IMR-90 (cell line): Measurements from ENCODE around the gene WHRN. TPM values are rescaled to one million over a fixed set of nuclear protein-coding genes. Genes with fewer than 3 reads are reported as not detected.

Experiments used
- ATAC-seq: fragments of 200-7000 bp; cut with Tn5 transposase; 2 replicates; pipeline ENCODE4 v1.9.1; 2020; ENCODE audit warnings: low read depth, mild to moderate bottlenecking, moderate library complexity
- BruUV-seq: library from RNA; stranded (reverse); fragments of 400-500 nt; replicated peaks from 2 replicates; lab custom pipeline; 2021; lab: Mats Ljungman, UMichigan
- CTCF ChIA-PET: fragments of 300-600 bp; formaldehyde crosslinking; extraction: SDS; loops from one replicate; lab custom pipeline; 2021; ENCODE audit warnings: antibody characterized with exemption; lab: Yijun Ruan, JAX
- POLR2A ChIA-PET: fragments of 300-600 bp; sonication (Branson Sonifier 250); formaldehyde crosslinking; loops from one replicate; lab custom pipeline; 2022; ENCODE audit warnings: antibody characterized with exemption; ENCODE audit not compliant: unreplicated experiment; lab: Charles Lee
- DNase-seq: peaks from one replicate; pipeline ENCODE4 v3.0.0; 2013
- H2AFZ ChIP-seq: replicated peaks from 2 replicates; pipeline ENCODE3; 2013; ENCODE audit warnings: low read length, mild to moderate bottlenecking; ENCODE audit not compliant: poor library complexity
- H2AK5ac ChIP-seq: 2 replicates; pipeline ENCODE4 v1.6.1; 2013; ENCODE audit warnings: low read depth, low read length, inconsistent platforms
- H2AK9ac ChIP-seq: replicated peaks from 2 replicates; pipeline ENCODE3; 2013; ENCODE audit warnings: mild to moderate bottlenecking, low read depth, low read length, moderate library complexity; ENCODE audit not compliant: poor library complexity
- H2BK120ac ChIP-seq: 2 replicates; pipeline ENCODE4 v1.6.1; 2013; ENCODE audit warnings: low read depth, low read length, inconsistent platforms
- H2BK15ac ChIP-seq: 3 replicates; pipeline ENCODE4 v1.6.1; 2013; ENCODE audit warnings: low read depth, low read length, inconsistent platforms
- H2BK20ac ChIP-seq: 2 replicates; pipeline ENCODE4 v1.6.1; 2013; ENCODE audit warnings: low read depth, mild to moderate bottlenecking, inconsistent platforms, low read length, moderate library complexity
- H2BK5ac ChIP-seq: 2 replicates; pipeline ENCODE4 v1.6.1; 2013; ENCODE audit warnings: mild to moderate bottlenecking, low read depth, low read length, inconsistent platforms; ENCODE audit not compliant: poor library complexity, severe bottlenecking
- H3K14ac ChIP-seq: replicated peaks from 2 replicates; pipeline ENCODE4 v1.6.1; 2013; ENCODE audit warnings: low read depth, low read length, inconsistent platforms
- H3K18ac ChIP-seq: 2 replicates; pipeline ENCODE4 v1.6.1; 2013; ENCODE audit warnings: low read depth, low read length, control low read depth
- H3K23ac ChIP-seq: 2 replicates; pipeline ENCODE4 v1.6.1; 2013; ENCODE audit warnings: low read depth, low read length, inconsistent platforms
- H3K27ac ChIP-seq: 2 replicates; pipeline ENCODE4 v1.5.1; 2013; ENCODE audit warnings: mild to moderate bottlenecking, control low read depth, low read length; ENCODE audit not compliant: insufficient read depth
- H3K27me3 ChIP-seq: 2 replicates; pipeline ENCODE4 v1.6.1; 2013; ENCODE audit warnings: low read length; ENCODE audit not compliant: control insufficient read depth, insufficient read depth
- H3K36me3 ChIP-seq: 2 replicates; pipeline ENCODE4 v1.6.1; 2013; ENCODE audit warnings: low read length, mixed read lengths; ENCODE audit not compliant: control insufficient read depth, insufficient read depth
- H3K4ac ChIP-seq: 2 replicates; pipeline ENCODE4 v1.6.1; 2013; ENCODE audit warnings: low read depth, low read length, inconsistent platforms
- H3K4me1 ChIP-seq: 2 replicates; pipeline ENCODE4 v1.6.1; 2013; ENCODE audit warnings: low read length, mixed read lengths; ENCODE audit not compliant: control insufficient read depth, insufficient read depth
- H3K4me2 ChIP-seq: 2 replicates; pipeline ENCODE4 v1.6.1; 2013; ENCODE audit warnings: low read depth, mild to moderate bottlenecking, control low read depth, low read length, moderate library complexity
- H3K4me3 ChIP-seq: 2 replicates; pipeline ENCODE4 v1.5.1; 2013; ENCODE audit warnings: low read depth, mild to moderate bottlenecking, control low read depth, low read length, moderate library complexity; ENCODE audit not compliant: insufficient read depth
- H3K56ac ChIP-seq: 2 replicates; pipeline ENCODE4 v1.6.1; 2013; ENCODE audit warnings: low read length, inconsistent platforms; ENCODE audit not compliant: insufficient read depth; ENCODE audit errors: extremely low read depth
- H3K79me1 ChIP-seq, 2 experiments: 2 replicates each; pipeline ENCODE4 v1.6.1; 2013; ENCODE audit warnings: low read length in 2 of 2, inconsistent platforms in 1 of 2, low read depth in 1 of 2
- H3K9ac ChIP-seq: 2 replicates; pipeline ENCODE4 v1.6.1; 2013; ENCODE audit warnings: low read depth, low read length, control low read depth
- H3K9me1 ChIP-seq: 2 replicates; pipeline ENCODE4 v1.6.1; 2013; ENCODE audit warnings: low read length, inconsistent platforms; ENCODE audit not compliant: insufficient read depth
- H3K9me3 ChIP-seq: 2 replicates; pipeline ENCODE4 v1.6.1; 2013; ENCODE audit warnings: low read length; ENCODE audit not compliant: control insufficient read depth, insufficient read depth
- H4K20me1 ChIP-seq: 2 replicates; pipeline ENCODE4 v1.6.1; 2013; ENCODE audit warnings: low read length, inconsistent platforms; ENCODE audit not compliant: insufficient read depth
- H4K5ac ChIP-seq: 2 replicates; pipeline ENCODE4 v1.6.1; 2013; ENCODE audit warnings: mild to moderate bottlenecking, low read depth, low read length, control low read depth
- H4K8ac ChIP-seq, 2 experiments: 2 replicates each; pipeline ENCODE4 v1.6.1; 2013; ENCODE audit warnings: low read depth in 2 of 2, low read length in 2 of 2, control low read depth in 1 of 2, inconsistent platforms in 1 of 2
- H4K91ac ChIP-seq: 2 replicates; pipeline ENCODE4 v1.6.1; 2013; ENCODE audit warnings: low read depth, low read length, inconsistent platforms; ENCODE audit not compliant: insufficient read depth
- BHLHE40 ChIP-seq: fragments of 150-350 bp; IDR thresholded peaks from 2 replicates; pipeline ENCODE4 v1.6.1; 2016; ENCODE audit warnings: mild to moderate bottlenecking, low read depth, low read length
- CEBPB ChIP-seq: IDR thresholded peaks from 2 replicates; pipeline ENCODE4 v1.6.1; 2012; ENCODE audit warnings: low read depth, low read length, improper control_type of control experiment
- CTCF ChIP-seq: conservative IDR thresholded peaks from 2 replicates; pipeline ENCODE4 v1.5.1; 2012; ENCODE audit warnings: mild to moderate bottlenecking, low read depth, low read length, improper control_type of control experiment
- ELK1 ChIP-seq: fragments of 150-350 bp; IDR thresholded peaks from 2 replicates; pipeline ENCODE4 v1.6.1; 2016; ENCODE audit warnings: low read depth, mild to moderate bottlenecking, low read length, moderate library complexity, borderline replicate concordance
- MAFK ChIP-seq: IDR thresholded peaks from 2 replicates; pipeline ENCODE4 v1.6.1; 2012; ENCODE audit warnings: low read depth, low read length, improper control_type of control experiment
- MAZ ChIP-seq: IDR thresholded peaks from 2 replicates; pipeline ENCODE4 v1.6.1; 2012; ENCODE audit warnings: low read depth, mild to moderate bottlenecking, low read length, improper control_type of control experiment, moderate library complexity, borderline replicate concordance
- POLR2A ChIP-seq: IDR thresholded peaks from 2 replicates; pipeline ENCODE4 v1.6.1; 2012; ENCODE audit warnings: mild to moderate bottlenecking, low read depth, low read length
- RCOR1 ChIP-seq: IDR thresholded peaks from 2 replicates; pipeline ENCODE4 v1.6.1; 2012; ENCODE audit warnings: mild to moderate bottlenecking, low read length, improper control_type of control experiment; ENCODE audit not compliant: insufficient replicate concordance
- RFX5 ChIP-seq: IDR thresholded peaks from 2 replicates; pipeline ENCODE4 v1.8.0; 2012; ENCODE audit warnings: low read depth, mild to moderate bottlenecking, low read length, moderate library complexity
- USF2 ChIP-seq: fragments of 150-350 bp; IDR thresholded peaks from 2 replicates; pipeline ENCODE4 v1.6.1; 2017; ENCODE audit warnings: mild to moderate bottlenecking, antibody characterized with exemption, low read length, low read depth
- WGBS, 2 experiments: methylation state at CpG; one replicate each; pipeline versions ENCODE4 v1.1.5 to v1.1.7; 2013; ENCODE audit warnings: missing lambda C conversion rate in 2 of 2; ENCODE audit not compliant: insufficient read length in 1 of 2; ENCODE audit errors: extremely low coverage in 2 of 2; 5-methylcytosine and 5-hydroxymethylcytosine counted together
- dilution Hi-C: fragments of 300-500 bp; cut with HindIII; formaldehyde crosslinking; loops from one replicate; pipeline ENCODE4 v1.14.3; 2018; ENCODE audit warnings: low sequenced_read_pairs; ENCODE audit not compliant: unreplicated experiment
- in situ Hi-C: fragments of 300-500 bp; cut with MboI; formaldehyde crosslinking; loops from 3 replicates; pipeline ENCODE4 v1.14.3; 2019; ENCODE audit warnings: low sequenced_read_pairs, inconsistent platforms, mixed read lengths
- intact Hi-C: fragments of 100-400 bp; cut with micrococcal nuclease; formaldehyde crosslinking; loops from 2 replicates; pipeline ENCODE4 v1.10.0; 2022
- polyA plus RNA-seq, 3 experiments: library from polyadenylated mRNA; depleted of rRNA; stranded (reverse); fragments of >200 nt; gene quantifications; 2 replicates each; pipeline ENCODE4 v1.2.3, GENCODE V29; 2012; ENCODE audit warnings: low replicate concordance in 1 of 3
- total RNA-seq: library from RNA; depleted of rRNA; stranded (reverse); fragments of >200 nt; gene quantifications from 2 replicates; pipeline ENCODE4 v1.2.3, GENCODE V29; 2012

WHRN gene
- total and polyA plus RNA-seq, 2 of the 4 experiments (the other 2 are of a cell fraction): 0.18 to 2.6 TPM

GRCh38 chr9:114465906-114466900 lies 39.1 kb downstream of the WHRN start:
- no peak overlapping the region for H2AFZ ChIP-seq
- no peak overlapping the region for H3K27ac ChIP-seq
- no peak overlapping the region for H3K23ac ChIP-seq
- no peak for TF ChIP-seq CEBPB
- no peak for TF ChIP-seq RCOR1
- TF ChIP-seq POLR2A: no peak
- TF ChIP-seq MAZ: no peak
- TF ChIP-seq MAFK: no peak
- no peak for TF ChIP-seq RFX5
- TF ChIP-seq USF2: no peak
- TF ChIP-seq BHLHE40: no peak
- no peak for TF ChIP-seq CTCF
- TF ChIP-seq ELK1: no peak
- H4K8ac ChIP-seq: no peak overlapping the region
- no peak overlapping the region for H2AK5ac ChIP-seq
- no peaks in the 10 kb centered on the region for H3K9me1 ChIP-seq
- no peak overlapping the region for H4K91ac ChIP-seq
- in situ Hi-C loops (no loop called here), dilution Hi-C loops (no loop called here), intact Hi-C loops (no loop called here)
- BruUV-seq: no TSS peak
- peaks cover 6% of the 10 kb centered on the region for H3K9me3 ChIP-seq
- H3K18ac ChIP-seq: no peak overlapping the region
- no peaks in the 10 kb centered on the region for H3K4me1 ChIP-seq
- ChIA-PET POLR2A (no interaction called here), CTCF (no interaction called here)
- no peak overlapping the region for H3K4me2 ChIP-seq
- no peak overlapping the region for H3K14ac ChIP-seq
- DNase-seq (no peak), ATAC-seq (no peak)
- no peak overlapping the region for H3K4me3 ChIP-seq
- H3K9ac ChIP-seq: no peak overlapping the region
- H2BK20ac ChIP-seq: no peak overlapping the region
- no peak overlapping the region for H2BK15ac ChIP-seq
- WGBS, 2 experiments: 78% methylated on average over 4 of the region's 28 CpGs; no CpG with 5 or more reads in 1 of the 2 experiments
- H4K20me1 ChIP-seq: no peaks in the 10 kb centered on the region
- H2BK5ac ChIP-seq: no peak overlapping the region
- H3K56ac ChIP-seq: no peak overlapping the region
- no peak overlapping the region for H2BK120ac ChIP-seq
- H3K27me3 ChIP-seq: peaks cover 2% of the 10 kb centered on the region; the same call in 1 of the 2 replicates
- H4K5ac ChIP-seq: no peak overlapping the region
- H3K4ac ChIP-seq: no peak overlapping the region
- H2AK9ac ChIP-seq: no peak overlapping the region
- no peaks in the 10 kb centered on the region; a peak in 1 of 4 replicates for H3K79me1 ChIP-seq
- no peaks in the 10 kb centered on the region; the same call in 1 of the 2 replicates for H3K36me3 ChIP-seq
